GM21423 (cell line): ENCODE data around the gene LTB4R.
A peak's percentile ranks its signal among the peaks of the same experiment; 100 is the strongest.

Experiments
- ATAC-seq: cut with Tn5 transposase; IDR thresholded peaks from one replicate; pipeline ENCODE4 v1.9.1; 2021; ENCODE audit warnings: mild to moderate bottlenecking, moderate library complexity; ENCODE audit not compliant: unreplicated experiment

Gene LTB4R

DNA sequence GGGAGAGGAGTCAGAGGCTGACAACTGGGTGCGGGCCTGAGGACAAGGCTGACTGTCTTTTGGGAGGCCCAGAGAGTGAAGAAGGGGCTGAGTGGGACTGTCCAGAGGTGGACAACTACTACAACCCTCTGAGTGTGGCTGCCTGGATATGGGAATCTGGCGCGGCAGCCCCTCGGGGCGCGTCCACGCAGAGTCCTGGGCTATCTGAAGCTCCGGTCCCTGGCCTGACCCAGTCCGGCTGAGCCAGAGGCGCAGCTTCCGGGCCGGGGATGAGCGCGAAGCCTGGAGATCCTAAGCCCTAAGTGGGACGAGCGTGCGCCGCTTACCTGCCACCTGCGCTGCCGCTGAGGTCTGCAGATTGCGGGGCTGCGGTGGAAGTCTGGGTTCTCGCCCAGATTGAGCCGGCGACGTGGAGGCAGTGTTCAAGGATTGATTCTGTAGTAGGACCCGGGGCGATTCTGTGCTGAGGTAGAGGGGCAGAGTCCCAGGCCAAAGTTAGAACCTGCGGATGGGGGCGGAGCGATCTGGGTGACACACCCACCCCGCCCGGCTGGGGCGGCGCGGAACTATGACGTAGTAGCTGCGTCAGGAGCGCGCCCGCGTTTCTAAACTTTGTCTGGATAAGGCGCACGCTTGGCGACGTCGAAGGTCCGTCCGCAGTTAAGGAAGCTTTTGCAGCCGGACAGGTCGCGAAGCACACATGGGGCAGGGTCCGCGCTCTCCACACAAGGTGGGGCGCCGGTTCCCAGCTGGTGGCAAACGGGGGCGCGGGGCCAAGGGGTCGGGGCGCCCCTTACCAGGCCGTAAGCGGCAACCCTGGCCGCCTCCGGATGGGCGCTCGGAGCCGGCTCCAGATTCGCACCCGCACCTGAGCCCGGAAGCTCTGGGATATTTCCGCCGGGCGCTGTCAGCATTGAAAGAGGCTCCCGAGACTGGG lies 11.8 kb upstream of the LTB4R start, which contains the start of the genes DHRS1 and NOP9:
Gene DHRS1 (minus strand): TSS at position 526 of the 937 bp plus-strand sequence. CDS start 674 bp downstream, outside the sequence.
Gene NOP9 (plus strand): TSS at position 596 of the 937 bp plus-strand sequence. CDS start 105 bp downstream, at position 701.
- peak; percentile 53 for ATAC-seq

DNA sequence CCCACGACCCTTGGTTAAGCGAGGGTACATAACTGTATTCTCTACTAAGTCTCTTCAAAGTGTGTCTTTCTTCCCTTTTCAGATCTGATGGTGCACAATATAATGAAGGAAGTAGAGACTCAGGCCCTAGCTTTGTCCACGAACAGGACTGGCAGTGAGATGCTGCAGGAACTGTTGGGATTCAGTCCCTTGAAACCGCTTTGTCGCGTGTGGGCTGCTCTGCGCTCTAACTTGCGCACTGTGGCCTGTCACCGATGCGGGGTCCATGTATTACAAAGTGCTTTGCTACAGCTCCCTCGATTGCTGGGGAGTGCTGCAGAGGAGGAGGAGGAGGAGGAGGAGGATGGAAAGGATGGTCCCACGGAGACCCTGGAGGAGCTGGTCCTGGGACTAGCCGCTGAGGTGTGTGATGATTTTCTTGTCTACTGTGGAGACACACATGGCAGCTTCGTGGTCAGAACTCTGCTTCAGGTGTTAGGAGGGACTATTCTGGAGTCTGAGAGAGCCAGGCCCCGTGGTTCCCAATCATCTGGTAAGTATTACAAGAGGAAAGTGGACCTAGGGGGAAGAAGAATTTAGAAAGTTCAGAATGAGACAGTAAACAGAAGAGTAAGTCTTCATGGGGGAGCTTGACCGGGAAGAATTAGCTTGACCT lies 10.8 kb upstream of the LTB4R start:
- no peak for ATAC-seq

DNA sequence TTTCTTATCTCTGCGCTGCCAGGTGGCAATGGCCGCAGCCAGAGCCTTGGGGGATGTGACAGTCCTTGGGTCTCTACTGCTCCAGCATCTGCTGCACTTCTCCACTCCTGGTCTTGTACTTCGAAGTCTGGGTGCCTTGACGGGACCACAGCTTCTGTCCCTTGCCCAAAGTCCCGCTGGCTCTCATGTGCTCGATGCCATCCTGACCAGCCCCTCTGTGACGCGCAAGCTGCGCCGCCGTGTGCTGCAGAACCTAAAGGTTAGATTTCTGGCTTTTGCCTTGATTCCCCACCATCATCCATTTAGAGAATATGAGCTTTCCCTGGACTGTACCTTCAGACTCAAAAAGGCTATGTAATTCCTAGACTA lies 7.3 kb upstream of the LTB4R start:
- ATAC-seq = no peak

DNA sequence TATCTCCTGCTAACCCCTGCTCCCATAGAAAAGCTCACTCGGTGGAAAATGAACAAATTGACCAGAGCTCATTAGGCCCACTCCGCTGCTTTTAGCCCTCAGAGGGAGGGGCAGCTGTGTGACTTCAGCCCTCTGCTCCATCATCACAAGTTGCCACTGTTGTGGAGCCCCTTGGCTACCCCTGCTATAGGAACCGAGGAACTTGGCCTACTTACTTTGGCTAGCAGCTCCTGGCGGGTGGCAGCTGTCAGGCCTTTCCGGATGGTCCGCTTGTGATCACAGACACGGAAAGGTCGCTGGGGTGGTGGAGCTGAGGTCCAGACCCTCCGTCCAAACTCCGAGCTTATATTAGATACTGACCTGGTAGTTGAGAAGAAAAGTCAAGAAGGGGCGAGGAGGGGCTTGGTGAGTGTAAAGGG lies 4.1 kb upstream of the LTB4R start:
- ATAC-seq = no peak

DNA sequence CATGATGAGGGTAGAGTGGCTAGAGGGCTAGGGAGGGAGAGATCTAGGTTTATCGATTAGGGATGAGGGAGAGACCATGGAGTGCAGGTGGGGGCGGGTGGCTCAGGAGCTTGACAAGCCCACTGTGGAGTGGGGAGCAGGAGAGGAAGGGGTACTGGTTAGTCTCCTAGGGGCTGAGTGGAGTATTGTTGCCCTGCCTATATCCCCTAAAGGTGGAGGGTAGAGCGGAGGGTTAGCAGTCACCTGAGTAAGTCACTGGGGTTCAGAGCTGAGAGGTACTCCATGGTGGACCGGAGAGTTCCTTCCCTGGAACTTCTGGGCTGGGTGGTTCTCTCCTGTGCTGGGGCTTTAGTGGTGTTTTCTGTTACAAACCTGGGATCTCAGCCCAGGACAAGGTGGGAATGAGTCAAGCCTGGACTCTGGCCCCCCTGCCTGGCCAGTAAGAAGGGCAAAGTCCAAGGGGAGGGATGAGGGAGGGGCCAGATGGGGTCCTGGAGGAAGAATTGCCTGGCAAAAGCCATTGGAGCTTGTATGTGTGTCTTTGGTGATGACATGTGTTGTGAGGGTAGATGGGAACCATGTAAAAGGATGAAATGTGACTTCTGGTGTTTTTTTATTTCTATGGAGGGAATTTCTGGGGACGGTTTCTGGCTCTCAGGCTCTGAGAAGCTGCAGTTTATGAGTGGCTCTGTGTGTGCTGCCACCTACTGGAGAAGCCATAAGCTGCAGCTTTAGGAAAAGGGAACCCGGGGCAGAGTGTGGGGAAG lies 3.5 kb upstream of the LTB4R start, which contains the start of gene CIDEB:
Gene CIDEB (minus strand): TSS at position 403 of the 767 bp plus-strand sequence. CDS start 119 bp downstream, at position 284.
- no peak for ATAC-seq

DNA sequence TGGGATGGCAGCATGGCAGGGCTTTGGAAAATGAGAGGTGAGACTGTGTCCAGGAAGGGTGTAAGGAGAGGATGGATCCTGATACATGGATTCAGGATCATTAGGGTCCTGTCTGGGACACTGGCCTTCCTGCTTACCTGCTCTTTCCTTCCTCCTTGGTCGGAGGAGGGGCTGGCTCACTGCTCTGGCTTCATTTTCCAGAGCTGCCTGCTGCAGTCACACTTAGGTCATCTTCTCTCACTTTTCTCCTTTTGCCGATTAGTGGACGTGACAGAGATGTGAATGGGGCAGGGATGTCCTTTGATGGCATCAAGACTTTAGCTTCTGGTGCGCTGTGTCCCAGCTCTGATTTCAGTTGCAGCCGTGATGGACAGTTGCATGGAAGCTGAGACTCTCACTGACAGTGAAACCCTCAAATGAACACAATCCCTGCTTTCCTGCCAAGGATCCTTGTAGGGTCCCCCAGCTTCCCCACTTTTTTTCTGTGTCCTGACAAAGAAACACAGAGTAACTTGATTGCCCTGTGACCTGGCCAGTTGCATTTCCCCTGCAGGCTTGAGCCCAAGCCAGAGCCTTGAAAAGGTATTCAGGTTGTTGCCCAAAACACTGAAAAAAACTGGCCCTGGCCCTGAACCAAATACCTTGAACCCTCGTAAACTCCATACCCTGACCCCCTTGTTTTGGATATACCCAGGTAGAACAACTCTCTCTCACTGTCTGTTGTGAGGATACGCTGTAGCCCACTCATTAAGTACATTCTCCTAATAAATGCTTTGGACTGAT lies 2.8 kb upstream of the LTB4R start:
- ATAC-seq = no peak

DNA sequence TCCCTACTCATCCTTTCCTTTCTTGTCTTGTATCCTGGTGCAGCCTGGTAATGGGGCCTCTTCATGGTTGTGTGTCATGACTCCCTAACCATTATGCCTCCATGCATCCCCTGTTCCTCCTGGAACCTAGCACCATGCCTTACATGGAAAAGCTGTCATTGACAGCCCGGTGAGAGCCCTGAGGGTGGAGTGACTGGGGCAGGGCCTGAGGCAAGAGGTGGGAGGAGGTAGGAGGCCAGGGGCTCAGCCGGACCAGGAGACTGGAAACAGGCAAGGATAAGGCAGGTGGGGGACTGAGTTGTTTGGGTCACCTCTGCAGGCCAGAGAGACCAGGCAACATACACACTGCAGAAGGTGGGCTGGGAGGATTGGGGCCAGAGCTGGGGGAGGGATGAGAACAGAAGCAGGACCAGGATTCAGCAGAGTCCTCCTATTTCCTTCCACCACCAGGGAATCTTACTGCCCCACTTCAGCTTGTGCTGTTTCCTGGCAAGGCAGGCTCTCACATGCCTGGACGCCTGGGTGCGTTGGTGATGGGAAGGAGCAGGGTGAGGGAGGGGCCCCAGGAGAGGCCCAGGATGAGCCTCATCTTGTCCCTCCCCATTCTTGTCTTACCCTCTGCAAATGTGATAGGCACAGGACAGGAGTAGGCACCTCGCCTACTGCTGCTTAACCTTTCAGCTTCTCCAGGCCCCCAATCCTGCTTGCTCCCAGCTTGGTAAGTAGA lies 1.6 kb upstream of the LTB4R start, which contains the start of gene LTB4R2:
Gene LTB4R2 (plus strand): TSS at position 603 of the 727 bp plus-strand sequence. CDS start 525 bp downstream, outside the sequence.
- no peak for ATAC-seq

DNA sequence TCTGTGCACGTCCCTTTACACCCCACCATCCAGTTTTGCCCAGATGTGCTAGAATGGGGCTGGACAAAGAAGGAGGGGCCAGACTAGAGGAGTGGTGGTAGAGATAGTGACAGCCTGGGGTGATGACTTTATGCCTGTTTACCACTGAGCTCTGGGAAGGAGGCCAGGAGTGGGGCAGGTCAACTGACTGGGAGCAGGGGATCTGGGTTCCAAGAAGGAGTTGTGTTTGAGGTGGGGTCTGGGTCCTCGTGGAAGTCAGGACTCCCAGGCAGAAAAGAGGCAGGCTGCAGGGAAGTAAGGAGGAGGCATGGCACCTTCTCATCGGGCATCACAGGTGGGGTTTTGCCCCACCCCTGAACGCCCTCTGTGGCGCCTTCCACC lies 1.0 kb upstream of the LTB4R start:
- ATAC-seq = no peak

DNA sequence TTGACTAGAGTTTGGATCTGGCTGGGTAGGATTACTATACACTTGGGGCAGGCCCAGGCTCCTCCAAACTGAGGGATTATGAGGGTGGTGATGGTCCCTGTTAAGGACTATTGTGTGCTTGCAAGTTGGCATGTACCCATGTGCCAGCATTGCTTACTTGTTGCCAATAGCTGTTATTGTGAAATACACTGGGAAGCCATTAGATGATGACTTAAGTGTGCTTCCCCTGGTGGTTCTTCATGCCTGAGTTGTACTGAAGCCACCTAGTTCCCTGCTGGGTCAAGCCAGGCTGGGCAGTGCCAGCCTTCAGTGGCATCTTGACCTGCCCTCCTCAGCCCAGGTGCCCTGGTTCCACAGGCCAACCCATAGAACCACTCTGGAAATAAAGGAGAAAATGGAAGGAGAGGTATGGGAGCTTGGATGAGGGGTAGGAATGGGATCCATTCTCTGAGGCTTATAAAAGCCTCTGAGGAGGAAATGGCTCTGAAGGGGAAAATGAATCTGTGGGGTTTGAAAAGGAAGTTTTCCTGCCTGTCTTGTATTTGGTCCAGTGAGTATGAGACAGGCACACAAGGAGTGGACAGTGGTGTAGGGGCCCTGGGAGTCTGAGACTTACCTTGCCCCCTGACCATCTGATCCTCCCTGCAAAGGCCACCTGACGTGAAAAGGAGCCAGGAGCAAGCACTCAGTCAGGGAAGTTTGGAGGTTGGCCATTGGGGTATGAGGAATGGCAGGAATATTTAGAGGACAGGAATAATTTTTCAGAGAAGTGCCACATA lies 724 bp downstream of the LTB4R start:
- ATAC-seq = no peak

DNA sequence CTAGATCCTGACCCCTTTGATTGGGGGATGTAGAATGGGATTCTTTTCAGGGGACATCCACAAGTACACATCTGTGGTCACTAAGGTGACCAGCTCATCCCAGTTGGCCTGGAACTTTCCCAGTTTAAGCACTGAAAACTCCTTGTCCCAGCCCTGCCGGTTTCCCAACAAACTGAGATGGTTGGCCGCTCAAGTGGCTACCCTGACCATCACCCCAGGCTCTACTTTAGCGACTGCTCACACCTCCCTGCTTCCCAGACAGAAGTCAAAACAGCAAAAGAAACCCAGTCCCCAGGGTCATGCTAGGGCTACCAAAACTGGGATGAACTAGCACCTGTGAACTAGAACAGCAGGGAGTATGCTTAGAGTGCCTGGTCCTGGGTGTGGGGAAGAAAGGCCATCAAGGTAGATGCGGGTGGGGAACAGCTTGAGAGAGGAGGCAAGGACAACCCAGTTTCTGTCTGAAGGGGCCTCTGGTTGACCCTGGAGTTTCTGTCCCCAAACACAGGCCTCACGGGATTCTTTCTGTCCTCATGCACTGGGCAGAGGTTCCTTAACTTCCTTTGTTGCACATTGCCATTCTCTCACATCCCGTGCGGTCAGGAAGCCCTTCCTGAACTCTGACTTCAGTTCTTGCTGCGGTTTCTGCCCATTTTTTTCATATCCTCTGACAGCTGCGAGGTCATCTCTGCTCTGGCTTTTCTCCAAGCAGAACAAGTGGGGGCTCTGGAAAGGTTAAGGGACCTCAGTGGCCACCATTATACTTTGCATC lies 1.6 kb downstream of the LTB4R start:
- ATAC-seq = no peak

DNA sequence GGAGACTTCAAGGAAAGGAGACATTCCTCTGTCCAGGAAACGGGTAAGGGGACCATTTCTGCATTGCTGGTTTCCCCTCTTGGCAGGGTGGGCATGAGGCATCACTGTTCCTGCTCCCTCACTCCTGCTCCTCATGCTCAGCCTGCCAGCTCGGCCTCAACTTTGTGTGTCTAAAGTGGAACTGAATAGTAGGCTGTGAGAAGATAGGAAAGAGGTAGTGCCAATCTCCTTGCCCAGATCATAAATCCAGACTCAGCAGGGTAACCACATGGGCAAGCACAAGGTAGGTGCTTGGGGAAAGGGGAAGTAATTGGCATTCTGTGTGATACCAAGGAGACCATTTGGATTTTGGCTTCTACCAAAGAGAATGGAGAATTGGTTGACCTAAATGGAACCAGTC lies 2.6 kb downstream of the LTB4R start:
- ATAC-seq = no peak

DNA sequence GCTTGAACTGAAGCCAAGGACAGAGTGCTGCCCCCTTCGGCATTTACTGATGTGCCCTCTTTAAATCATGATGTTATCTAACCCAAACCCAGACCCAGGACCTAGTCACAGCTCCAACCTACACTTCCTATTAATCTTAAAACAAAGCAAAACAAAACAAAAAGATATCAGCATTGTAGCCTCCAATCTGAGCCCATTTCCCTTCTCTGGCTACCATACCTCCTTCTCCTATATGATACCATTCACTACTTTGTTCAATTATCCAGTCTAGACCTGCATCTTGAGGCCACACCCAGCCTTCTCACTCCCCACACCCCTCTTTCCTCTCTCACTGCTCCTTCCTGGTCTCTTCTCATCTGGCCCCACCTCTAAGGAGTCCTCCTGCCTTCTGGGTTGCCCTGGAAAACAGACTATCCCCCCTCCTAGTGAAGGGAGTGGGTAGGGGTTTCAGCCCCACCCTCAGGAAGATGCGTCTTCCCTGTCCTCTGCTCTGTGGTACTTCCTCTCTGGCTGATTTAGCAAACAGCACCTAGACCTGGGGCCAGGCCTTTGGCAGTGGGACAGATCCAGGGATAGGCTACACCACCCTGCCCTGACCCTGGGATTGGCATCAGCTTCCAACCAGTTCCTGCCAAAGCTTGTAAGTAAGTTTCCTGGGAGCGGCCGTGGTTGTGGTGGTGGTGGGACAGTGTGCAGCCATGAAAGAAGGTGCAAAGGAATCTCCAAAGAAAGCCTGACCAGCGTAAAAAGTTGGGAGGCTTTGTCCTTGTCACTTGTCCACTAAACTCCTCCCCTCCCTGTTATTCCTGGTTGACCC lies 3.3 kb downstream of the LTB4R start:
- ATAC-seq = no peak

DNA sequence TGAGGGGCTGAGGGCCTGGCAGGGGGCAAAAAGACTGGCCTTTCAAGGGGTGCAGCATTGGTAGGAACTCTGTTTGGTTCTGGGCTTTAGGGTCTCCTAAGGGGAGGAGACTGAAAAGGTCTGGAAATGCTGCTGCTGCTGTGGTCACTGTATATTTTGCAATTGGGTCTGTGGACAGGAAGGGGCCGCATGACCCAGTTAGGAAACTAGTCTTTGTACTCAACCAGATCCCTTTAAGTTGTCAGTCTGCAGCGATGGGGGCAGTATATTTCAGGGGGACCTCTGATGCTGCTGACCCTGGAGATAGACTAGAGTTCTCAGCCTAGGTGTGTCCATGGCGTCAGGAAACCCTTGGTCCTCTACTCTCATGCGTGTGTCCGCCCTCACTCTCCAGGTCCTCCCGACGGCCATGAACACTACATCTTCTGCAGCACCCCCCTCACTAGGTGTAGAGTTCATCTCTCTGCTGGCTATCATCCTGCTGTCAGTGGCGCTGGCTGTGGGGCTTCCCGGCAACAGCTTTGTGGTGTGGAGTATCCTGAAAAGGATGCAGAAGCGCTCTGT lies 4.0 kb downstream of the LTB4R start:
- no peak for ATAC-seq

DNA sequence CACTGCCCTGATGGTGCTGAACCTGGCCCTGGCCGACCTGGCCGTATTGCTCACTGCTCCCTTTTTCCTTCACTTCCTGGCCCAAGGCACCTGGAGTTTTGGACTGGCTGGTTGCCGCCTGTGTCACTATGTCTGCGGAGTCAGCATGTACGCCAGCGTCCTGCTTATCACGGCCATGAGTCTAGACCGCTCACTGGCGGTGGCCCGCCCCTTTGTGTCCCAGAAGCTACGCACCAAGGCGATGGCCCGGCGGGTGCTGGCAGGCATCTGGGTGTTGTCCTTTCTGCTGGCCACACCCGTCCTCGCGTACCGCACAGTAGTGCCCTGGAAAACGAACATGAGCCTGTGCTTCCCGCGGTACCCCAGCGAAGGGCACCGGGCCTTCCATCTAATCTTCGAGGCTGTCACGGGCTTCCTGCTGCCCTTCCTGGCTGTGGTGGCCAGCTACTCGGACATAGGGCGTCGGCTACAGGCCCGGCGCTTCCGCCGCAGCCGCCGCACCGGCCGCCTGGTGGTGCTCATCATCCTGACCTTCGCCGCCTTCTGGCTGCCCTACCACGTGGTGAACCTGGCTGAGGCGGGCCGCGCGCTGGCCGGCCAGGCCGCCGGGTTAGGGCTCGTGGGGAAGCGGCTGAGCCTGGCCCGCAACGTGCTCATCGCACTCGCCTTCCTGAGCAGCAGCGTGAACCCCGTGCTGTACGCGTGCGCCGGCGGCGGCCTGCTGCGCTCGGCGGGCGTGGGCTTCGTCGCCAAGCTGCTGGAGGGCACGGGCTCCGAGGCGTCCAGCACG lies 4.7 kb downstream of the LTB4R start:
- no peak for ATAC-seq

DNA sequence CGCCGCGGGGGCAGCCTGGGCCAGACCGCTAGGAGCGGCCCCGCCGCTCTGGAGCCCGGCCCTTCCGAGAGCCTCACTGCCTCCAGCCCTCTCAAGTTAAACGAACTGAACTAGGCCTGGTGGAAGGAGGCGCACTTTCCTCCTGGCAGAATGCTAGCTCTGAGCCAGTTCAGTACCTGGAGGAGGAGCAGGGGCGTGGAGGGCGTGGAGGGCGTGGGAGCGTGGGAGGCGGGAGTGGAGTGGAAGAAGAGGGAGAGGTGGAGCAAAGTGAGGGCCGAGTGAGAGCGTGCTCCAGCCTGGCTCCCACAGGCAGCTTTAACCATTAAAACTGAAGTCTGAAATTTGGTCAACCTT lies 5.3 kb downstream of the LTB4R start:
- ATAC-seq = no peak
